ENCODE results near the gene CXXC1. TPM values are rescaled to one million over a fixed set of nuclear protein-coding genes. Genes with fewer than 3 reads are reported as not detected.

Gene CXXC1
- total and polyA plus RNA-seq, 9 donors = 39.1 to 77.9 (median 70.5) TPM

DNA sequence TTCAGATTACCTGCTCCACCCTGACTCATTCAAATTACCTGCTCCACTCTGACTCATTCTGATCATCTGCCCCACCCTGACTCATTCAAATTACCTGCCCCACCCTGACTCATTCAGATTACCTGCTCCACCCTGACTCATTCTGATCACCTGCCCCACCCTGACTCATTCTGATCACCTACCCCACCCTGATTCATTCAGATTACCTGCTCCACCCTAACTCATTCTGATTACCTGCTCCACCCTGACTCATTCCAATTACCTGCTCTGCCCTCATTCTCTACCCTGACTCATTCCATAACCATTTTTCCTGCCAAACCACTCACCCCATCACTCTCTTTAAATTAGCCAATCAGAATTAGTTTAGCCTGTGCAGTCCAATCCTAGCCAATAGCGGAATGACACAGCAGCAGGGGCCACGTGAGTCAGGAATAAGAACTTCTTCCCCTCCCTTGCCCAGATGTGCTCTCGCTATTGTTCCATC, 47.4 kb downstream of the CXXC1 start:
- intact Hi-C loops (cut with DNase I) = no loop called here
- Histone ChIP-seq H3K9me3 (no peaks in the 10 kb centered on the region), H3K4me1 (ENCODE audit: insufficient read depth) (no peaks in the 10 kb centered on the region), H3K4me3 (no peak overlapping the region), H3K27me3 (no peaks in the 10 kb centered on the region), H3K36me3 (no peaks in the 10 kb centered on the region), H3K27ac (no peak overlapping the region)
- 87 to 91% (median 90%) methylated on average over 3 of the region's 3 CpGs for WGBS, 3 donors
- no peak for DNase-seq
- TF ChIP-seq POLR2A (IDR thresholded peaks at IDR 0.05) (no peak), EP300 (IDR thresholded peaks at IDR 0.05) (no peak)
- TF ChIP-seq, protein P1, sequence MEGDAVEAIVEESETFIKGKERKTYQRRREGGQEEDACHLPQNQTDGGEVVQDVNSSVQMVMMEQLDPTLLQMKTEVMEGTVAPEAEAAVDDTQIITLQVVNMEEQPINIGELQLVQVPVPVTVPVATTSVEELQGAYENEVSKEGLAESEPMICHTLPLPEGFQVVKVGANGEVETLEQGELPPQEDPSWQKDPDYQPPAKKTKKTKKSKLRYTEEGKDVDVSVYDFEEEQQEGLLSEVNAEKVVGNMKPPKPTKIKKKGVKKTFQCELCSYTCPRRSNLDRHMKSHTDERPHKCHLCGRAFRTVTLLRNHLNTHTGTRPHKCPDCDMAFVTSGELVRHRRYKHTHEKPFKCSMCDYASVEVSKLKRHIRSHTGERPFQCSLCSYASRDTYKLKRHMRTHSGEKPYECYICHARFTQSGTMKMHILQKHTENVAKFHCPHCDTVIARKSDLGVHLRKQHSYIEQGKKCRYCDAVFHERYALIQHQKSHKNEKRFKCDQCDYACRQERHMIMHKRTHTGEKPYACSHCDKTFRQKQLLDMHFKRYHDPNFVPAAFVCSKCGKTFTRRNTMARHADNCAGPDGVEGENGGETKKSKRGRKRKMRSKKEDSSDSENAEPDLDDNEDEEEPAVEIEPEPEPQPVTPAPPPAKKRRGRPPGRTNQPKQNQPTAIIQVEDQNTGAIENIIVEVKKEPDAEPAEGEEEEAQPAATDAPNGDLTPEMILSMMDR (IDR thresholded peaks at IDR 0.05) = no peak

DNA sequence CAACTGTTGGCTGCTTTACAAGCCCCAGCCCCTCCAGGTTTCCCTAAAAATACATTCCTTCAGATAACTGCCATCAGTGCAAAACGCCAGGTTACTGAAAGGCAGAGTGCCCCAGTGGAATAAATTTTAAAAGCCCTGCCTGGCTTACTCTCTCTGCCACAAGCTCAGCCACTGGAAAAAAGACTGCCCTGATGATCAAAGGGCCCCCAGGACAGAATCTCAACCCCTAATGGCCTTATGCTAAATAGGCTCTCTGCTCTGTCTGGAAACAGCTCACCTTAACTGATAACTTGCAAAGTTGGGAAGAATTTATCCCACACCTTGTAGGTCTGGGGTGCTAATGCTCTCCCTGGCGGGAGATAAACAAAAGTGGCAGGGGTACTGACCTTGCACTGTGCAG, 55.1 kb downstream of the CXXC1 start:
- Histone ChIP-seq H3K36me3 (no peaks in the 10 kb centered on the region), H3K27me3 (no peaks in the 10 kb centered on the region), H3K9me3 (no peaks in the 10 kb centered on the region), H3K4me3 (no peak overlapping the region), H3K4me1 (ENCODE audit: insufficient read depth) (no peaks in the 10 kb centered on the region), H3K27ac (no peak overlapping the region)
- DNase-seq = no peak
- TF ChIP-seq EP300 (IDR thresholded peaks at IDR 0.05) = no peak
- TF ChIP-seq, protein P1 (IDR thresholded peaks at IDR 0.05) = no peak
- no peak for TF ChIP-seq POLR2A (IDR thresholded peaks at IDR 0.05)
- intact Hi-C loops (cut with DNase I) = no loop called here
- 49 to 56% (median 50%) methylated on average over 2 of the region's 2 CpGs for WGBS, 3 donors

Small RNA genes within 50 kb of the gene (small RNA-seq; reads per million reads assigned to genes)
- 0.25 reads per million for gene RNA5SP458

Other genes starting within 250 kb of the CXXC1 start
- gene MYO5B, start 92.5 kb downstream of the CXXC1 start, total RNA-seq = 10 to 100 TPM in 1 of 7 donors, 1 to 10 TPM in 4, under 1 TPM in 2; 0.25 to 25.5 (median 1.5) TPM
- gene MYO5B, start 92.5 kb downstream of the CXXC1 start, polyA plus RNA-seq = 1 to 10 TPM; 1.2 to 3.4 TPM
- 1 to 10 TPM in 1 of 7 donors, under 1 TPM in 6; 0.40 to 9.9 (median 0.61) TPM for gene CFAP53, start 21.2 kb downstream of the CXXC1 start, total RNA-seq
- 1 to 10 TPM in 1 of 2 donors, under 1 TPM in 1; 0.41 to 1.2 TPM for gene CFAP53, start 21.2 kb downstream of the CXXC1 start, polyA plus RNA-seq
- gene MBD1, start 6.2 kb downstream of the CXXC1 start, total RNA-seq = 10 to 100 TPM; 47.7 to 78.5 (median 61.7) TPM
- 10 to 100 TPM; 30.1 to 37.8 TPM for gene MBD1, start 6.2 kb downstream of the CXXC1 start, polyA plus RNA-seq
- 1 to 10 TPM in 1 of 7 donors, under 1 TPM in 3, not detected in 3; 0.11 to 1.0 (median 0.60) TPM for gene SKA1, start 87.4 kb upstream of the CXXC1 start, total RNA-seq
- gene SKA1, start 87.4 kb upstream of the CXXC1 start, polyA plus RNA-seq = 1 to 10 TPM in 1 of 2 donors, under 1 TPM in 1; 0.10 to 3.3 TPM